ENCODE data around the gene DTYMK.

- TF ChIP-seq, protein P1, sequence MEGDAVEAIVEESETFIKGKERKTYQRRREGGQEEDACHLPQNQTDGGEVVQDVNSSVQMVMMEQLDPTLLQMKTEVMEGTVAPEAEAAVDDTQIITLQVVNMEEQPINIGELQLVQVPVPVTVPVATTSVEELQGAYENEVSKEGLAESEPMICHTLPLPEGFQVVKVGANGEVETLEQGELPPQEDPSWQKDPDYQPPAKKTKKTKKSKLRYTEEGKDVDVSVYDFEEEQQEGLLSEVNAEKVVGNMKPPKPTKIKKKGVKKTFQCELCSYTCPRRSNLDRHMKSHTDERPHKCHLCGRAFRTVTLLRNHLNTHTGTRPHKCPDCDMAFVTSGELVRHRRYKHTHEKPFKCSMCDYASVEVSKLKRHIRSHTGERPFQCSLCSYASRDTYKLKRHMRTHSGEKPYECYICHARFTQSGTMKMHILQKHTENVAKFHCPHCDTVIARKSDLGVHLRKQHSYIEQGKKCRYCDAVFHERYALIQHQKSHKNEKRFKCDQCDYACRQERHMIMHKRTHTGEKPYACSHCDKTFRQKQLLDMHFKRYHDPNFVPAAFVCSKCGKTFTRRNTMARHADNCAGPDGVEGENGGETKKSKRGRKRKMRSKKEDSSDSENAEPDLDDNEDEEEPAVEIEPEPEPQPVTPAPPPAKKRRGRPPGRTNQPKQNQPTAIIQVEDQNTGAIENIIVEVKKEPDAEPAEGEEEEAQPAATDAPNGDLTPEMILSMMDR (IDR thresholded peaks at IDR 0.05) = no peak
- no peak for TF ChIP-seq POLR2A (IDR thresholded peaks at IDR 0.05)
These were observed 16.1 kb downstream of the DTYMK start for GRCh38 chr2:241670333-241671110.
